ENCODE measurements around the gene MTFR1L.

The MTFR1L gene

GRCh38 chr1:25863486-25864262, 43.9 kb downstream of the MTFR1L start:
- no peaks in the 10 kb centered on the region for H3K27me3 Mint-ChIP-seq (ENCODE audit: low read depth)
- peaks cover 16% of the 10 kb centered on the region for H3K4me1 Mint-ChIP-seq (ENCODE audit: low read depth)
- H3K36me3 Mint-ChIP-seq (ENCODE audit: low read depth): no peaks in the 10 kb centered on the region
- no peak for DNase-seq (ENCODE audit: low spot score)
- no peak overlapping the region for H3K4me3 Mint-ChIP-seq
- no peak overlapping the region for H3K27ac Mint-ChIP-seq
- H3K9me3 Mint-ChIP-seq: no peaks in the 10 kb centered on the region

GRCh38 chr1:25864434-25864833, 44.7 kb downstream of the MTFR1L start:
- Mint-ChIP-seq H3K4me3 (no peak overlapping the region), H3K4me1 (ENCODE audit: low read depth) (peaks cover 11% of the 10 kb centered on the region), H3K27ac (no peak overlapping the region), H3K36me3 (ENCODE audit: low read depth) (no peaks in the 10 kb centered on the region), H3K27me3 (ENCODE audit: low read depth) (no peaks in the 10 kb centered on the region), H3K9me3 (no peaks in the 10 kb centered on the region)
- DNase-seq (ENCODE audit: low spot score): no peak

- peaks cover 2% of the 10 kb centered on the region for H3K4me1 Mint-ChIP-seq (ENCODE audit: low read depth)
- no peak for DNase-seq (ENCODE audit: low spot score)
- no peak overlapping the region for H3K27ac Mint-ChIP-seq
- no peaks in the 10 kb centered on the region for H3K27me3 Mint-ChIP-seq (ENCODE audit: low read depth)
- no peak overlapping the region for H3K4me3 Mint-ChIP-seq
- H3K9me3 Mint-ChIP-seq: no peaks in the 10 kb centered on the region
- no peaks in the 10 kb centered on the region for H3K36me3 Mint-ChIP-seq (ENCODE audit: low read depth)
These were observed 46.5 kb downstream of the MTFR1L start for GRCh38 chr1:25866288-25866687.

GRCh38 chr1:25867210-25867991, 47.6 kb downstream of the MTFR1L start:
- H3K36me3 Mint-ChIP-seq (ENCODE audit: low read depth): no peaks in the 10 kb centered on the region
- no peaks in the 10 kb centered on the region for H3K4me1 Mint-ChIP-seq (ENCODE audit: low read depth)
- H3K27me3 Mint-ChIP-seq (ENCODE audit: low read depth): no peaks in the 10 kb centered on the region
- no peak overlapping the region for H3K27ac Mint-ChIP-seq
- no peak overlapping the region for H3K4me3 Mint-ChIP-seq
- H3K9me3 Mint-ChIP-seq: no peaks in the 10 kb centered on the region
- no peak for DNase-seq (ENCODE audit: low spot score)

- no peak overlapping the region for H3K4me3 Mint-ChIP-seq
- DNase-seq (ENCODE audit: low spot score): no peak
- no peak overlapping the region for H3K27ac Mint-ChIP-seq
- no peaks in the 10 kb centered on the region for H3K36me3 Mint-ChIP-seq (ENCODE audit: low read depth)
- H3K9me3 Mint-ChIP-seq: no peaks in the 10 kb centered on the region
- H3K27me3 Mint-ChIP-seq (ENCODE audit: low read depth): no peaks in the 10 kb centered on the region
- peaks cover 1% of the 10 kb centered on the region for H3K4me1 Mint-ChIP-seq (ENCODE audit: low read depth)
These were observed 50.3 kb downstream of the MTFR1L start for GRCh38 chr1:25869909-25870606.

GRCh38 chr1:25870614-25871013, 50.9 kb downstream of the MTFR1L start:
- Mint-ChIP-seq H3K9me3 (no peaks in the 10 kb centered on the region), H3K4me3 (no peak overlapping the region), H3K4me1 (ENCODE audit: low read depth) (peaks cover 2% of the 10 kb centered on the region), H3K36me3 (ENCODE audit: low read depth) (no peaks in the 10 kb centered on the region), H3K27me3 (ENCODE audit: low read depth) (no peaks in the 10 kb centered on the region), H3K27ac (no peak overlapping the region)
- DNase-seq (ENCODE audit: low spot score): no peak

GRCh38 chr1:25871086-25871703, 51.4 kb downstream of the MTFR1L start:
- peaks cover 3% of the 10 kb centered on the region for H3K27me3 Mint-ChIP-seq (ENCODE audit: low read depth)
- H3K4me3 Mint-ChIP-seq: no peak overlapping the region
- H3K36me3 Mint-ChIP-seq (ENCODE audit: low read depth): no peaks in the 10 kb centered on the region
- H3K27ac Mint-ChIP-seq: no peak overlapping the region
- H3K9me3 Mint-ChIP-seq: no peaks in the 10 kb centered on the region
- peaks cover 5% of the 10 kb centered on the region for H3K4me1 Mint-ChIP-seq (ENCODE audit: low read depth)
- no peak for DNase-seq (ENCODE audit: low spot score)

GRCh38 chr1:25871704-25872494, 52.1 kb downstream of the MTFR1L start:
- Mint-ChIP-seq H3K27ac (no peak overlapping the region), H3K36me3 (ENCODE audit: low read depth) (no peaks in the 10 kb centered on the region), H3K27me3 (ENCODE audit: low read depth) (peaks cover 9% of the 10 kb centered on the region), H3K9me3 (no peaks in the 10 kb centered on the region), H3K4me3 (no peak overlapping the region), H3K4me1 (ENCODE audit: low read depth) (peaks cover 5% of the 10 kb centered on the region)
- no peak for DNase-seq (ENCODE audit: low spot score)

- H3K9me3 Mint-ChIP-seq: no peaks in the 10 kb centered on the region
- DNase-seq (ENCODE audit: low spot score): no peak
- H3K27ac Mint-ChIP-seq: no peak overlapping the region
- H3K4me3 Mint-ChIP-seq: no peak overlapping the region
- peaks cover 5% of the 10 kb centered on the region for H3K4me1 Mint-ChIP-seq (ENCODE audit: low read depth)
- no peaks in the 10 kb centered on the region for H3K36me3 Mint-ChIP-seq (ENCODE audit: low read depth)
- peaks cover 16% of the 10 kb centered on the region for H3K27me3 Mint-ChIP-seq (ENCODE audit: low read depth)
These were observed 53.0 kb downstream of the MTFR1L start for GRCh38 chr1:25872713-25873112.

- Mint-ChIP-seq H3K27ac (no peak overlapping the region), H3K4me3 (no peak overlapping the region), H3K36me3 (ENCODE audit: low read depth) (no peaks in the 10 kb centered on the region), H3K9me3 (no peaks in the 10 kb centered on the region), H3K27me3 (ENCODE audit: low read depth) (peaks cover 18% of the 10 kb centered on the region), H3K4me1 (ENCODE audit: low read depth) (peaks cover 5% of the 10 kb centered on the region)
- no peak for DNase-seq (ENCODE audit: low spot score)
These were observed 53.4 kb downstream of the MTFR1L start for GRCh38 chr1:25873120-25873519.

- Mint-ChIP-seq H3K27ac (no peak overlapping the region), H3K4me3 (no peak overlapping the region)
These were observed 54.5 kb downstream of the MTFR1L start for GRCh38 chr1:25874209-25874608.

GRCh38 chr1:25874635-25875153, 54.9 kb downstream of the MTFR1L start:
- no peak for DNase-seq (ENCODE audit: low spot score)
- Mint-ChIP-seq H3K36me3 (ENCODE audit: low read depth) (no peaks in the 10 kb centered on the region), H3K27ac (peak overlapping the region; percentile 70), H3K9me3 (no peaks in the 10 kb centered on the region), H3K4me3 (peak overlapping the region; percentile 85), H3K27me3 (ENCODE audit: low read depth) (peaks cover 18% of the 10 kb centered on the region), H3K4me1 (ENCODE audit: low read depth) (peaks cover 5% of the 10 kb centered on the region)

More at GRCh38 chr1:25874209-25874608, 54.5 kb downstream of the MTFR1L start:
- Mint-ChIP-seq H3K36me3 (ENCODE audit: low read depth) (no peaks in the 10 kb centered on the region), H3K4me1 (ENCODE audit: low read depth) (peaks cover 5% of the 10 kb centered on the region), H3K9me3 (no peaks in the 10 kb centered on the region), H3K27me3 (ENCODE audit: low read depth) (peaks cover 18% of the 10 kb centered on the region)
- no peak for DNase-seq (ENCODE audit: low spot score)
